HepG2 (cell line): ENCODE data around the gene CTAG1B. TPM values are rescaled to one million over a fixed set of nuclear protein-coding genes. Genes with fewer than 3 reads are reported as not detected.
"Not testable (repeated sequence)": the region's sequence is repeated elsewhere in the genome, so short reads cannot be mapped to it uniquely, and the experiment has no call there.

Experiments used
- ATAC-seq: fragments of 200-7000 bp; cut with Tn5 transposase; 3 replicates; pipeline ENCODE4 v1.9.1; 2020; ENCODE audit warnings: mild to moderate bottlenecking, moderate library complexity
- Bru-seq: library from RNA; stranded (reverse); fragments of 400-500 nt; gene quantifications from one replicate; lab custom pipeline; 2021; lab: Mats Ljungman, UMichigan
- BruChase-seq, 2 experiments: library from RNA; stranded (reverse); fragments of 400-500 nt; gene quantifications; one replicate each; lab custom pipeline; 2021; lab: Mats Ljungman, UMichigan
- BruUV-seq: library from RNA; stranded (reverse); fragments of 400-500 nt; replicated peaks from 2 replicates; lab custom pipeline; 2021; lab: Mats Ljungman, UMichigan
- CTCF ChIA-PET: fragments of 300-600 bp; formaldehyde crosslinking; extraction: SDS; loops from one replicate; lab custom pipeline; 2021; ENCODE audit warnings: low total read pairs, inconsistent platforms, low intra/inter-chr PET ratio; lab: Yijun Ruan, JAX
- POLR2A ChIA-PET: fragments of 350-600 bp; sonication (Branson Sonifier 250); formaldehyde crosslinking; loops from one replicate; lab custom pipeline; 2020; ENCODE audit warnings: antibody characterized with exemption, inconsistent platforms; lab: Yijun Ruan, JAX
- DNase-seq: peaks from one replicate; pipeline ENCODE4 v3.0.0-alpha.2; 2015; ENCODE audit warnings: low spot score
- FAIRE-seq: peaks from 3 replicates; lab custom pipeline; 2011; peaks lifted over from hg19 to GRCh38; lab: Jason Lieb, UNC
- H2AFZ ChIP-seq: one replicate; pipeline ENCODE4 v1.6.1; 2011; ENCODE audit warnings: low read length, inconsistent platforms
- H3K27ac ChIP-seq: fragments of 300-600 bp; 3 replicates; pipeline ENCODE4 v1.8.0; 2011; ENCODE audit warnings: mixed run types, mild to moderate bottlenecking, mixed read lengths, low read length, inconsistent platforms; ENCODE audit not compliant: insufficient read depth; ENCODE audit errors: extremely low read length
- H3K27me3 ChIP-seq, 2 experiments: fragments of 200-600 bp in 1 of 2; 2 replicates in 1 of 2; 3 replicates in 1 of 2; pipeline versions ENCODE4 v1.6.0 to v1.8.0; 2011; ENCODE audit warnings: low read length in 2 of 2, mild to moderate bottlenecking in 2 of 2, moderate library complexity in 2 of 2, inconsistent platforms in 1 of 2; ENCODE audit not compliant: insufficient read depth in 2 of 2, control insufficient read depth in 1 of 2
- H3K36me3 ChIP-seq, 2 experiments: fragments of 200-600 bp in 1 of 2; replicated peaks in 1 of 2; 2 replicates in 1 of 2; 3 replicates in 1 of 2; pipeline versions ENCODE4 v1.5.1 to v1.8.0; 2011; ENCODE audit warnings: low read length in 2 of 2, inconsistent platforms in 1 of 2; ENCODE audit not compliant: insufficient read depth in 2 of 2, control insufficient read depth in 1 of 2
- H3K4me1 ChIP-seq: 2 replicates; pipeline ENCODE4 v1.5.1; 2012; ENCODE audit warnings: low read length, inconsistent platforms; ENCODE audit not compliant: insufficient read depth
- H3K4me2 ChIP-seq: 2 replicates; pipeline ENCODE4 v1.6.0; 2011; ENCODE audit warnings: low read depth, low read length, inconsistent platforms
- H3K4me3 ChIP-seq, 3 experiments: fragments of 200-600 bp in 1 of 3; sonication (generic), shearing (Covaris generic) in 1 of 3; replicated peaks in 1 of 3; 2 replicates each; pipeline ENCODE4 v1.5.1; 2011 to 2016; ENCODE audit warnings: low read length in 3 of 3, inconsistent platforms in 2 of 3, low read depth in 2 of 3, mild to moderate bottlenecking in 2 of 3, control low read depth in 1 of 3, mixed read lengths in 1 of 3; ENCODE audit not compliant: insufficient read depth in 1 of 3
- H3K79me2 ChIP-seq: one replicate; pipeline ENCODE4 v1.6.1; 2011; ENCODE audit warnings: low read length, inconsistent platforms; ENCODE audit not compliant: insufficient read depth
- H3K9ac ChIP-seq: 2 replicates; pipeline ENCODE4 v1.6.0; 2011; ENCODE audit warnings: mild to moderate bottlenecking, low read depth, low read length, inconsistent platforms; ENCODE audit not compliant: insufficient read depth
- H3K9me3 ChIP-seq: 2 replicates; pipeline ENCODE4 v1.5.1; 2012; ENCODE audit warnings: mild to moderate bottlenecking, low read length
- H4K20me1 ChIP-seq: 2 replicates; pipeline ENCODE4 v1.6.0; 2011; ENCODE audit warnings: inconsistent platforms, mild to moderate bottlenecking, low read length, moderate library complexity; ENCODE audit not compliant: insufficient read depth
- ARNT2 ChIP-seq: sonication (generic); formaldehyde crosslinking; IDR thresholded peaks from 2 replicates; pipeline ENCODE4 v1.8.0; 2022; ENCODE audit warnings: mild to moderate bottlenecking, low read depth, missing genetic modification reagents, moderate library complexity
- ATF7-NPFF ChIP-seq: sonication (generic); formaldehyde crosslinking; IDR thresholded peaks from 2 replicates; pipeline ENCODE4 v1.8.1; 2023; ENCODE audit warnings: mild to moderate bottlenecking, low read depth, missing genetic modification reagents, moderate library complexity
- CCDC6 ChIP-seq: sonication (generic); formaldehyde crosslinking; IDR thresholded peaks from 2 replicates; pipeline ENCODE4 v1.8.1; 2022; ENCODE audit warnings: mild to moderate bottlenecking, missing genetic modification reagents, moderate library complexity
- GPN1 ChIP-seq: sonication (generic); formaldehyde crosslinking; IDR thresholded peaks from 2 replicates; pipeline ENCODE4 v1.5.1; 2020; ENCODE audit warnings: missing genetic modification reagents, borderline replicate concordance
- HOXD1 ChIP-seq: sonication (generic); formaldehyde crosslinking; IDR thresholded peaks from 2 replicates; pipeline ENCODE4 v1.5.0; 2020; ENCODE audit warnings: missing genetic modification reagents
- KMT2A ChIP-seq: sonication (generic); formaldehyde crosslinking; IDR thresholded peaks from 2 replicates; pipeline ENCODE4 v1.4.0; 2020; ENCODE audit warnings: missing genetic modification reagents
- MATR3 ChIP-seq: sonication (generic); formaldehyde crosslinking; IDR thresholded peaks from 2 replicates; pipeline ENCODE4 v1.4.0; 2020; ENCODE audit warnings: missing genetic modification reagents
- PAX8 ChIP-seq: sonication (generic); formaldehyde crosslinking; IDR thresholded peaks from 2 replicates; pipeline ENCODE4 v1.8.0; 2022; ENCODE audit warnings: mild to moderate bottlenecking, missing genetic modification reagents, borderline replicate concordance
- PCBP1 ChIP-seq: fragments of 200-400 bp; formaldehyde crosslinking; IDR thresholded peaks from 2 replicates; pipeline ENCODE4 v1.6.1; 2017; ENCODE audit warnings: mild to moderate bottlenecking, low read depth, low read length, borderline replicate concordance
- RFX5 ChIP-seq: IDR thresholded peaks from 2 replicates; pipeline ENCODE4 v1.6.1; 2011; ENCODE audit warnings: low read depth, low read length, improper control_type of control experiment
- SMAD1 ChIP-seq: sonication (generic); formaldehyde crosslinking; IDR thresholded peaks from 2 replicates; pipeline ENCODE4 v1.4.0; 2020; ENCODE audit warnings: missing genetic modification reagents, low read depth, mild to moderate bottlenecking, borderline replicate concordance
- SMC3 ChIP-seq: IDR thresholded peaks from 2 replicates; pipeline ENCODE4 v1.6.1; 2011; ENCODE audit warnings: low read length, improper control_type of control experiment
- ZNF205 ChIP-seq: IDR thresholded peaks from 2 replicates; pipeline ENCODE4 v1.6.1; 2018; ENCODE audit warnings: missing biosample characterization, missing genetic modification reagents
- ZNF543 ChIP-seq: sonication (generic); formaldehyde crosslinking; IDR thresholded peaks from 2 replicates; pipeline ENCODE4 v1.4.0; 2020; ENCODE audit warnings: mild to moderate bottlenecking, missing genetic modification reagents
- WGBS: methylation state at CpG from one replicate; pipeline ENCODE4 v1.1.6; 2017; ENCODE audit warnings: low lambda C conversion rate; 5-methylcytosine and 5-hydroxymethylcytosine counted together
- in situ Hi-C: cut with HindIII; loops from 2 replicates; pipeline ENCODE4 v1.10.0; 2017; ENCODE audit warnings: low pct_unique_long_range_greater_than_20kb; ENCODE audit not compliant: extremely low pct_ligation_motif_present
- intact Hi-C: fragments of 100-400 bp; cut with micrococcal nuclease; formaldehyde crosslinking; loops from one replicate; pipeline ENCODE4 v1.10.0; 2022; ENCODE audit not compliant: unreplicated experiment
- long read RNA-seq, 2 experiments: library from RNA in 1 of 2; library from polyadenylated mRNA in 1 of 2; stranded (forward) in 1 of 2; unstranded in 1 of 2; transcript quantifications; one replicate each; pipeline ENCODE4 v2.0.0, GENCODE V29; 2019 to 2022
- polyA minus RNA-seq, 3 experiments: library from RNA; depleted of rRNA, polyadenylated mRNA; stranded (reverse); fragments of >200 nt; gene quantifications; 2 replicates each; pipeline ENCODE4 v1.2.3, GENCODE V29; 2011; ENCODE audit warnings: low replicate concordance in 1 of 3
- polyA plus RNA-seq, 8 experiments: library from polyadenylated mRNA; depleted of rRNA in 3 of 8; stranded (reverse) in 7 of 8; unstranded in 1 of 8; fragments of >200 nt; fragmentation: Illumina TruSeq in 4 of 8; extraction: Trizol in 4 of 8; gene quantifications; 2 replicates each; pipeline versions ENCODE4 v1.2.1 to v1.2.3, GENCODE V29; 2011 to 2016; ENCODE audit warnings: low read depth in 4 of 8, missing spikeins in 1 of 8, mixed read lengths in 1 of 8; ENCODE audit not compliant: insufficient read depth in 1 of 8
- total RNA-seq, 5 experiments: library from RNA; depleted of rRNA; stranded (reverse); fragments of >200 nt; fragmentation: Illumina TruSeq; extraction: Trizol; gene quantifications; 2 replicates each; pipeline ENCODE4 v1.2.3, GENCODE V29; 2016; ENCODE audit warnings: low read depth in 1 of 5
- TF ChIP-seq, protein P1 (sequence below): sonication (generic); formaldehyde crosslinking; IDR thresholded peaks from 2 replicates; pipeline ENCODE4 v1.5.1; 2020; ENCODE audit warnings: mild to moderate bottlenecking, missing genetic modification reagents, borderline replicate concordance

Gene CTAG1B
- total RNA-seq (2016; rRNA removed; fragmentation: Illumina TruSeq; extraction: Trizol) = not detected in 2 replicates
- total RNA-seq (2016; cell fraction: cytosol; rRNA removed; fragmentation: Illumina TruSeq; extraction: Trizol; ENCODE audit: low read depth) = not detected in 2 replicates
- total RNA-seq (2016; cell fraction: insoluble cytoplasmic fraction; rRNA removed; fragmentation: Illumina TruSeq; extraction: Trizol) = not detected in 2 replicates
- not detected in 2 replicates for total RNA-seq (2016; cell fraction: membrane; rRNA removed; fragmentation: Illumina TruSeq; extraction: Trizol)
- not detected in 2 replicates for total RNA-seq (2016; cell fraction: nucleus; rRNA removed; fragmentation: Illumina TruSeq; extraction: Trizol)
- not detected in 2 replicates for polyA plus RNA-seq (2011; rRNA removed)
- not detected in 2 replicates for polyA plus RNA-seq (2011; cell fraction: cytosol; rRNA removed)
- polyA plus RNA-seq (2011; cell fraction: nucleus; rRNA removed) = not detected in 2 replicates
- polyA plus RNA-seq (2012) = not detected in 2 replicates
- not detected in 2 replicates for polyA plus RNA-seq (2016; cell fraction: cytosol; fragmentation: Illumina TruSeq; extraction: Trizol; ENCODE audit: low read depth)
- polyA plus RNA-seq (2016; cell fraction: insoluble cytoplasmic fraction; fragmentation: Illumina TruSeq; extraction: Trizol; ENCODE audit: low read depth) = not detected in 2 replicates
- polyA plus RNA-seq (2016; cell fraction: membrane; fragmentation: Illumina TruSeq; extraction: Trizol; ENCODE audit: low read depth) = not detected in 2 replicates
- not detected in 2 replicates for polyA plus RNA-seq (2016; cell fraction: nucleus; fragmentation: Illumina TruSeq; extraction: Trizol; ENCODE audit: insufficient read depth, low read depth)
- not detected in 2 replicates for polyA minus RNA-seq (2011; rRNA and poly(A)+ RNA removed; ENCODE audit: low replicate concordance)
- not detected in 2 replicates for polyA minus RNA-seq (2011; cell fraction: cytosol; rRNA and poly(A)+ RNA removed)
- not detected in 2 replicates for polyA minus RNA-seq (2011; cell fraction: nucleus; rRNA and poly(A)+ RNA removed)
- Bru-seq, nascent RNA = not detected
- not detected for BruChase-seq, experiment 1, labeled RNA remaining after a 6-hour chase
- BruChase-seq, experiment 2, labeled RNA remaining after a 2-hour chase = not detected
- long read RNA-seq, experiment 1 = 0 reads
- long read RNA-seq, experiment 2 = 0 reads

DNA sequence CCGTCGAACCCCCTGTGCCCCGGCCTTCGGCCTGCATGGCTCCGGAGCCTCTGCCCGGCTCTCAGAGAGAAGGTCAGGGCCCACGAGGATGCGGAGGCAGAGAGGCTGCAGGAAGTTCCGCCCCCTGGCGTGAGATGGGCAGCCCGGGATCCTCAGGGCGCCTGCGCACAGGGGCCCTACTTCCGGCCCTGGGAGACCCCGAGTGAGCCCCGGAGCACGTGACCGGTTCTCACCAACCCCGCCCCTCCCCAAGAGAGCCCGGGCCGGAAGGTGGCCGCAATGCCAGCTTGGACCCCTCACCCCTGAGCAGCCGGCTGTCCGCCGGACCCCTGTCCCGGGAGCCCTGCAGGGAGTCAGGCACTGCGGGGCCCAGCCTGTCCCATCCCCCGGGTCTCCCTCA lies at the start of gene CTAG1B:
Gene CTAG1B (minus strand): TSS at position 101 of the 400 bp plus-strand sequence. CDS start 64 bp downstream, at position 37.
- H3K4me2 ChIP-seq, H3K4me1 ChIP-seq, H3K79me2 ChIP-seq, H2AFZ ChIP-seq, H3K27ac ChIP-seq, H3K4me3 ChIP-seq, DNase-seq, H3K9ac ChIP-seq, H3K27me3 ChIP-seq, H4K20me1 ChIP-seq, in situ Hi-C loops, BruUV-seq, H3K9me3 ChIP-seq, POLR2A ChIA-PET, intact Hi-C loops, ATAC-seq, CTCF ChIA-PET, H3K36me3 ChIP-seq, FAIRE-seq: not testable (repeated sequence)
- no CpG with 5 or more reads among the region's 28 CpGs for WGBS

DNA sequence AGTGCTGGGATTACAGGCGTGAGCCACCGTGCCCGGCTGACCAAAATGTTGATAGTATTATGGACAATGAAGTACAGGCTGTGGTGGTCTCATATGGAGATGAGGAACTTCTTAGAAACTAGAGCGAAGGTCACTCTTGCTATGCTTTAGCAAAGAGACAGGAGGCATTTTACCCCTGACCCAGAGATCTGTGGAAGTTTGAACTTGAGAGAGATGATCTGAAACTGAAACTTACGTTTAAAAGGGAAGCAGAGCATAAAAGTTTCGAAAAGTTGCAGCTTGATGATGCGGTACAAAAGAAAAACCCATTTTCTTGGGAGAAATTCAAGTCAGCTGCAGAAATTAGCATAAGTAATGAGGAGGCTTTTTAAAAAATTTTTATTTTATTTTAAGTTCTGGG lies 42.8 kb upstream of the CTAG1B start:
- Histone ChIP-seq H3K4me1 (no peaks in the 10 kb centered on the region), H3K36me3 (no peaks in the 10 kb centered on the region), H3K27ac (no peak overlapping the region), H3K27me3 (no peaks in the 10 kb centered on the region; a peak in 1 of 5 replicates), H3K4me3 (no peak overlapping the region), H3K79me2 (no peaks in the 10 kb centered on the region), H2AFZ (no peak overlapping the region), H3K9ac (no peak overlapping the region), H3K4me2 (no peak overlapping the region), H3K9me3 (no peaks in the 10 kb centered on the region), H4K20me1 (no peaks in the 10 kb centered on the region)
- WGBS = 53% methylated on average over 5 of the region's 7 CpGs
- intact Hi-C loops = no loop called here
- ATAC-seq (no peak), FAIRE-seq (no peak), DNase-seq (no peak)
- BruUV-seq = no TSS peak
- in situ Hi-C loops = no loop called here
- TF ChIP-seq PAX8 (CRISPR knock-in tag) = no peak
- no peak for TF ChIP-seq RFX5
- TF ChIP-seq SMC3 = no peak
- TF ChIP-seq, protein P1, sequence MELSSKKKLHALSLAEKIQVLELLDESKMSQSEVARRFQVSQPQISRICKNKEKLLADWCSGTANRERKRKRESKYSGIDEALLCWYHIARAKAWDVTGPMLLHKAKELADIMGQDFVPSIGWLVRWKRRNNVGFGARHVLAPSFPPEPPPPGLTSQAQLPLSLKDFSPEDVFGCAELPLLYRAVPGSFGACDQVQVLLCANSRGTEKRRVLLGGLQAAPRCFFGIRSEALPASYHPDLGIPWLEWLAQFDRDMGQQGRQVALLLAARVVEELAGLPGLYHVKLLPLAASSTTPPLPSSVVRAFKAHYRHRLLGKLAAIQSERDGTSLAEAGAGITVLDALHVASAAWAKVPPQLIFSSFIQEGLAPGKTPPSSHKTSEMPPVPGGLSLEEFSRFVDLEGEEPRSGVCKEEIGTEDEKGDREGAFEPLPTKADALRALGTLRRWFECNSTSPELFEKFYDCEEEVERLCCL (CRISPR knock-in tag) = no peak
- no peak for TF ChIP-seq HOXD1 (CRISPR knock-in tag)
- TF ChIP-seq PCBP1 = no peak
- TF ChIP-seq SMAD1 (CRISPR knock-in tag) = no peak
- TF ChIP-seq ZNF543 = no peak
- TF ChIP-seq CCDC6 (CRISPR knock-in tag) = no peak
- no peak for TF ChIP-seq ARNT2 (CRISPR knock-in tag)
- TF ChIP-seq GPN1 (CRISPR knock-in tag) = no peak
- no peak for TF ChIP-seq MATR3 (CRISPR knock-in tag)
- TF ChIP-seq KMT2A (CRISPR knock-in tag) = no peak
- TF ChIP-seq ATF7-NPFF (CRISPR knock-in tag) = no peak
- no peak for TF ChIP-seq ZNF205
- ChIA-PET POLR2A (no interaction called here), CTCF (no interaction called here)
